GM21576 (cell line): Measurements from ENCODE around the gene MAFG.

ENCODE experiments used
- ATAC-seq: cut with Tn5 transposase; IDR thresholded peaks from one replicate; pipeline ENCODE4 v1.9.1; 2021; ENCODE audit warnings: mild to moderate bottlenecking, moderate library complexity; ENCODE audit not compliant: unreplicated experiment

Gene MAFG

DNA sequence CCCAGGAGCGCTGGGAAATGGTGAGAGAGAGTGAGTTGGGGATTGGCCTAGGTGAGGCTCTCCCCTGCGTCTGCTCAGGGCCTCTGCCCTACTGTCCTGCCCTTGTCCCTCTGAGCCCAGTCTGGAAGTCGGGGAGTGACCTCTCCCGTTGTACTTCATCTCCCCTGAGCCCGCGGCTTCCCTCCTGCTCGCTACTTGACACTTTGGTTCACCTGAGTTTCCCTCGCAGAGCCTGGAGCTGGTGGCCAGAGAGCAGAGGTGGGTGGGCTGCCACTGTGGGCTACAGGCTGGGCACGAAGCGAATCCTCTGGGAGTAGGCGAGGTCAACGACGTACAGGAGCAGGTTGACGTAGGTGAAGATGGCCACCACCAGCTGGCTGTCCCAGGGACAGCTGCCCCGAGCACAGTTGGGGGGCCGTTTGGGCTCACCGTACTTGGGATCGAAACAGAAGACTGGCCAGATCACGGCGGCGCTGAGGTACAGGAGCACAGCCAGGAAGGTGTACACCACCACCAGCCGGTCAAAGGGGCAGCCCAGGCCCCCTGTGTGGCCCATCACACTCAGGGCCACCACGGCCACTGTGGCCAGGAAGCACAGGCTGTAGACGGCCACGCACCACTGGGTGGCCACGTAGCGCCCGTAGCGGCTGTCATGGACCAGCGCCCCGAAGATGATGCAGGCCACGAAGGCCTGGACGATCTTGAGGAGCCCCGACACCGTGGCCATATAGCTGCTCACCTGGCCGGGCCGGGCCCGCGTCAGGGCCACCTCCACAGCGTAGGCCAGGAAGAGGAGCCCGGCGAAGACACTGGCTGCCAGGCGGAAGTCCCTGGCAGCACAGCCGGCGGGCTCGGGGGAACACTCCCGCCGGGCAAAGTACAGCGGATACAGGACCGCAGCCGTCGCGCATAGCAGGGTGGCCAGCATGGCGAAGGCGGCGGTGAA is 13.3 kb upstream of the MAFG start:
- no peak for ATAC-seq

DNA sequence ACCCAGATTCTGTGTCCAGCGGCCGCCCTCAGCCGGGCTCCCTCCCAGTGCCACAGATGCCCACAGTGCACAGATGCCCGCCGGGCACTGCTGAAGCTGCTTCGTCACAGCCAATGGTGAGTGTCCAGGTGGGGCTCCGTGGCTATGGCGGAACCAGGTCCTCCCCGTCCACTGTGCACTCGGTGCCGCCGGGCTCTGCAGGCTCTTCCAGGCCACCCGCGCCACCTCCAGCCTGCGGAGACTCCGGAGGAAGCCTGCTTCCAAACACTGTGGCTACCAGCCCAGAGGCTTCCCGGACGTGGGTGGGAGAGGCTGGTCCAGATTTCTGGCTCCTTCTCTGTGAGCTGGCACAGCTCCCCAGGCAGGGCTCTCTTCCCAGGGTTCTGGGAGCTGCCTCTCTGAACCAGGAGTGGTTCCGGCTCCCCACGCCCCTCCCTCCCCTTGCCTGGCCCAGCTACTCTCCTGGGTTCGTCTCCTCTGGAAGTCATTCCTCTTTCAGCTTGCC is 12.4 kb upstream of the MAFG start:
- no peak for ATAC-seq

DNA sequence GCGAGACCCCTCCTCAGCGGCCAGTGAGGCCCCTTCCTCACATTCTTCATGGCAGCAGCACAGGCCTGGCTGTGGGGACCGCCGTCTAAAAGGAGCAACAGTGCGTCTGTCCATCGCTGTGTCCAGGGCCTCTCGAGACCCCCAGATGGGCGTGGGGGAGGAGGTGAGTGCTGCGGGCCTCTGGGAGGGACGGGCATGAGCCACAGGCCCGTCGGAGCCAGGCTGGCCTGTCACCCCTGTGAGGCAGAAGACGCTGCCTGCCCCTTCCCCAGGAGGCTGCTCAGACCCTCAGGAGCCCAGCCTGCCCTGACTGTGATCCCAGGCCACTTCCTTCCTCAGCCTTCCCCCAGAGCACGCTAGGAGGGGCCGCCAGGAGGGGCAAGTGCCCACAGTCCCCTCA is 11.7 kb upstream of the MAFG start:
- no peak for ATAC-seq

DNA sequence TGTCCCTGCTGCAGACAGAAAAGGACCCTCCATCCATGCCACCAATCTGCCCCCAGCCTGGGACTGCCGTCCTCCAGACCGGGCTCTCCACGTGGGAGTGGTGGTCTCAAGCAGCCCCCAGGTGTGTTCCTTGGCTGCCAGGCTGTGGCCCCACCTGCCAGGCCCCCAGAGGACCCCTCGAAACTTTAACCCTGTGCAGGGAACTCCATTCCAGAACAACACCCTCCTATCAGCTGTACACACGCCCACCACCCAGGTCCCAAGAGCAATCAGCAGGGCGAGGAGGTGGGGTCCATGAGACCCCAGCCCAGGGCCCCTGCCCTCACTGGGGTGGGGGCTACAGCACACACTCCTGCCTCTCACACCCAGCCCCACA is 8.2 kb upstream of the MAFG start:
- no peak for ATAC-seq

DNA sequence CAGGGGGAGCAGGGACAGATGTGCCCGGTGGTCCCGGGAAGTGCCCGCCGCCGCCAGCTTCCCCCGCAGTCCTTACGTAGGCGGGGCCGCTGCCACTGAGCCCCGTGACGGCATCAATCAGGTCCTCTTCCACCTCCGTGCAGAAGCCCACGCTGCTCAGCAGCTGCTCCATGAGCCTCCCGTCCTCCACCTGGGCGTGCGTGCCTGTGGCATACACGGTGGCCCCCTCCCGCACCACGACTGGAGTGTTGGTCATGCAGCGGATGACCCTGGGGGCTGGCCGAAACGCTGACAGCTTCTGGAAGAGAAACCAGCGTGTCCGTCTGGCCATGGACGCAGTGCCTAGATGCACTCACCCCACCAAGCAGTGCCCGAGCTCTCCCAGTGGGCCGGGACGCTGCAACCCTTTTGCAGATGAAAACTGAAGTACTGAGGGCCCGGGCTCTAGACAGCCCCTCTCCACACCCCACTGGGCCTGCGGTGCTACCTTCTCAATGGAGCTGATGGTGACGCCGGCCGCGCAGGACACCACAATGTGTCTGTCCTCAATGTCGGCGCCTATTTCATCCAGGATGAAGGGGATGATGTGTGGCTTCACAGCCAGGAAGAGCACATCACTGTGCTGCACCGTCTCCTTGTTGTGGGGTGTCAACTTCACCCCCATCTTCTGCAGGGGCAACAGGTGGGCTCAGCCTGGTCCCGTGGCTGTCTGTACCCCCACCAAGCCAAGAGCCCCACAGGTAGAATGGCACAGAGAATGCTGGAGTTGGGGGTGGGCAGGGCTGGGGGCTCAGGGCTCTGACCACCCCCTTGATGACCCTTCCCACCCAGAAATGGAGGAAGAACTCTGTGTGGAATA is 7.5 kb upstream of the MAFG start:
- ATAC-seq = no peak

DNA sequence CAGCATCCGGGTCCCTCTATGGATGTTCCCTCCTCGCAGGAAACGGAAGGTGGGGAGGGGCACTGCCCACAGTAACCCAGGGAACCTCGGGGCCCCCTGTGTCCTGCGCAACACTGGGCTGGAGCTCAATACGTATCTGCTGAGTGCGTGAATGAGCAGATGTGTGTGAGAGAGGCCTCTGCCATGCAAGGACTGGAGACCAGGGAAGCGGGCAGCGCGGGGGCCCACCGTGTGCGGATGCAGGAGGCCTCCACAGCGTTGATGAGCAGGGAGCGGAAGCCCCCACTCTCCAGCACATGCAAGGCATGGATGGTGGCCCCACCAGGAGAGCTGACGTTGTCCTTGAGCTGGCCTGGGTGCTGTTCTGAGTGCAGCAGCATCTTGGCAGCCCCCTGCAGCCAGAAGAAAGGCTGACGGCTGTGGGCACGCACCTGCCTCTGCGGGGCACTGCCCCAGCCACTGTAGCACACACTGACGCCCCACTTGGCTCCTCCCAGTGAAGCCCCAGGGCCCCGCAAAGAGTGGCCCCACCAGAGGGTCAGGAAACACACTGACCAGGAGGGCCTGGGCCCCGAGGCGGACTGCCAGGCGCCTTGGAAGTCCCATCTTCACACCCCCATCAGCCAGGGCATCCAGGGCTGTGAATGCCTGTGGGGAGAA is 6.7 kb upstream of the MAFG start:
- no peak for ATAC-seq

DNA sequence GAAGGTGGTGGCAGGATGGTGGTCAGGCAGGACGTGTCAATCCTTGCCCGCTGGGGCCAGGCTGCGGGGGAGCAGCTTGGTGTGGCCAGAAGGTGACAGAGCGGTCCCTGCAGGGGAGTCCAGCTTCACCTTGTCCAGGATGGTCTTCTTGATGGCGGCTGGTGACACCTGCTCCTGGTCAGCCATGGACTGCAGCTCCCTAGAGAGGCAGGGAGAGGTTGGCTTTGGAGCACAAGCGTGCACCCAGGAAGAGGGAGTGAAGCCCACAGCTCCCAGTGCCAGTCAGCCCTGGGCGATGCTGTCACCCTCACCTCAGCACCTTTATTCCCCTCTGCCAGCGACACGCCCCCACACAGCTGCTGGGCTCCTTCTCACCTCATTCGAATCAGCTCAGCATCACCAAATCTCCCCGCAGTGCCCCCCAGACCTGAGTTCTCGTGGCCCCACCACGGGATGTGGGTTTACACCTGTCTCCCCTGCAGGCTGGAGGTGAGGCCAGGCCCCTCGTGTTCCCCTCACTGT is 5.7 kb upstream of the MAFG start:
- ATAC-seq = no peak

DNA sequence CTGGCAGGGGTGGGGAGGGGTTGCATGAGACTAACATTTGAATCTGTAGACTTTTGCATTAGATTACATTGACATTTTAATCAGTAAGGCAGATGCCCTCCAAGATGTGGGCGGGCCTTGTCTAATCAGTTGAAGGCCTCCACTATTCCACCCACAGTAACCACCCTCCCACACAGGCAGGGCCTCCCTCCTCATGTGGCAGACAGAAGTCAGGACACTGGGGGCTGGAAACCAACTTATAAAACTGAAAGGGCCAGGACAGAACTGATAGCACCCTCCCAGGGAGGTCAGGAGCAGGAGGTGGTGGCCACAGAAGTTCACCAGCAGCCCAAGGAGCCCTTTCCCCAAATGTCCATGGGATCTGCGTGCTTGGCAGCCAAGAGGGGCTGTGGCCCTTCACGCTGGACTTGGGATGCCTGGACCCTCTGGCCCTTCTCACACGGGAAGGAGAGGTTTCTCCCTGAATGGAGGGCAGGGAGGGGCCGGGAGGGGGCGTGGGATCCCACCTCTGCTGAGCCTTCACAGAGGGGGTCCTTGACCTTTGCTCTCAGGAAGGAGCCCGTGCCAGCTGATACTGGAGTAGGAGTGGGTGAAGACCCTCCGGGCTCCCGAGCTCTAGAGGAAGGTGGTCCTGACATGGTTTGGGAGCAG is 4.9 kb upstream of the MAFG start:
- ATAC-seq = no peak

DNA sequence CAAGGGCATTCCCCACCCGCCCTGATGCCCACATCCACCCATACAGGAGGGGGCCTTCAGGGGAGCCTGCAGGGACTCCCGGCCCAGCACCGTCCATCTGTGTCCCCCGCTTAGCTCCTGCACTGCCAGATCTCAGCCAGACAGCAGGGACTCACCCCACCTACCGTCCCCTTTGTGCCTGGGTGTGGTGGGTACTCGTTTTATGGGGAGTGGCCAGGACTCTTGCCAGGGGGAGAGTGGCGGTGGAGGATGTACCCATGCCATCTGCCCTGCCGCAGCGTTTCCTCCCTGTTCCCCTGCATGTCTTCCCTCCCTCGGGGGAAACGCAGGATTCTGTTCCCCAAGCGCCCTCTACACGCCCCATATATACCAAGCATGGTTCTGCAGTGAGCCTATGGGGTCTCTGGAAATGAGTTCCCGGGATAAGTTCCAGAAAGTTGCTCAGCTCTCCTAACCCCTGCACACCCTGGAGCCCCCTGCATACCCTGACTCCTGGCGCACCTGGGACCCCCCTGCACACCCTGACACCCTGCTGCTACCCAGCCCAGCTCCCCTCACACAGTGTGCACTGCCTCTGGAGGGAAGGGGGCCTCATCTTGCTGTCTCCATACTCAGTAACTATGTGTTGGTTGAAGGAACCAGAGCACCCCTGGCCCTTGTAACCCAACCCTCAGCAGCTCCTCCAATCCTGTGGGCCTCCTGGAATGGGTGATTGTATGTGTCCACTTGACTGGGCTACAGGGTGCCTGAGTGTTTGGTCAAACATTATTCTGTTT is 4.2 kb upstream of the MAFG start:
- no peak for ATAC-seq

DNA sequence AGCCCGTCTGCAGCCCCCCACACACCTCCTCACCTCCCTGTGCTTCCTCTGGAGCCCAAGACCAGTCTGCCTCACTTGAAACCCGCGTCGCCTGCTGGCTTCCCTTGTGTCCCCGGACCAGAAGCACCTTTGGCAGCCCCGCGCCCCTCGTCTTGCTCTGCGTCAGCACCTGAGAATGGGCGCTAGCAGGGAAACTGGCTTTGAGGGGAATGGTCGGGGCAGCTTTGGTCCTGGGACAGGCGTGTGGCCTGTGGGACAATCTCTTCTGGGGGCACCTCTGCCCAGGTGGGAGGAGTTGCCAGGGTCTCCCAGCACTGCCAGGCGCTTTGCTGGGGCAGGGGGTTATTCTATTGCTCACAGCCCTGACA is 3.6 kb upstream of the MAFG start:
- ATAC-seq = no peak

DNA sequence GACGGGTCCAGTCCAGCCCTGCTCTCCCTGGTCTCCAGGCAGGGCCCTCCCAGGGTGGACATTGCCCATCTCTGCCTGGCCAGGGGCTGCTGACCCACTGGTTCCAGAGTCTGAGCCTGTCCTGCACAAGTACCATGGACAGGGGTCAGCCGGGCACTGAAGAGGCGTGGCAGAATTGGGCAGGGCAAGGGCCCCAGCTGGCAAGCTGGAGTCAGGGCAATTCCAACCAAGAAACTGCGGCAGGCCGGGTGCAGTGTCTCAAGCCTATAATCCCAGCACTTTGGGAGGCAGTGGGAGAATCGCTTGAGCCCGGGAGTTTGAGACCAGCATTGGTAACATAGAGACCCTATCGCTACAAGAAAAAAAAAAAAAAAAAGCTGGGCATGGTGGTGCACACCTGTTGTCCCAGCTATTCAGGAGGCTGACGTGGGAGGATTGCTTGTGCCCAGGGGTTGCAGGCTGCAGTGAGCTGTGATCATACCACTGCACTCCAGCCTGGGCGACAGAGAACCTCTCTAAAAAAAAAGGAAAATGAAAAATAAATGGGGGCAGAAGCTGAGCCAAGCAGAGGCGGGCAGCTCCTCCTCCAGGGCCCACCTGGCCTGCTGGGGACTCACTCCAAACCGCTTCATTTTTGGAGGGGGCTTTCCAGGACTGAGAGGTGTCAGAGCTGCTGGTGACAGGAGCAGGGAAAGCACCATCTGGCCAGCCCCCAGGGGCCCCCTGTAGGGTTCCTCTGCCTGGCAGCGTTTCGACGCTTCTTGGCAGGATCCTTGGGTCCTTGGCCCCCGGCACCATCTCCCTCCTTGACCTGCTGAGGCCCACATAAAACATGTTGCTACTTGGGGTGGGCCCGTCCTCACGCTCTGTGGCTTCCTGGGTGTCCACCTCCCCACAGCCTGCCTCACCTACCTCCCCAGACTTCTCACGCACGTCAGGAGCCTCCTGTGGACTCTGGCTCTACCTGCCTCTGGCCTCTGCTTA is 2.9 kb upstream of the MAFG start:
- ATAC-seq = no peak

DNA sequence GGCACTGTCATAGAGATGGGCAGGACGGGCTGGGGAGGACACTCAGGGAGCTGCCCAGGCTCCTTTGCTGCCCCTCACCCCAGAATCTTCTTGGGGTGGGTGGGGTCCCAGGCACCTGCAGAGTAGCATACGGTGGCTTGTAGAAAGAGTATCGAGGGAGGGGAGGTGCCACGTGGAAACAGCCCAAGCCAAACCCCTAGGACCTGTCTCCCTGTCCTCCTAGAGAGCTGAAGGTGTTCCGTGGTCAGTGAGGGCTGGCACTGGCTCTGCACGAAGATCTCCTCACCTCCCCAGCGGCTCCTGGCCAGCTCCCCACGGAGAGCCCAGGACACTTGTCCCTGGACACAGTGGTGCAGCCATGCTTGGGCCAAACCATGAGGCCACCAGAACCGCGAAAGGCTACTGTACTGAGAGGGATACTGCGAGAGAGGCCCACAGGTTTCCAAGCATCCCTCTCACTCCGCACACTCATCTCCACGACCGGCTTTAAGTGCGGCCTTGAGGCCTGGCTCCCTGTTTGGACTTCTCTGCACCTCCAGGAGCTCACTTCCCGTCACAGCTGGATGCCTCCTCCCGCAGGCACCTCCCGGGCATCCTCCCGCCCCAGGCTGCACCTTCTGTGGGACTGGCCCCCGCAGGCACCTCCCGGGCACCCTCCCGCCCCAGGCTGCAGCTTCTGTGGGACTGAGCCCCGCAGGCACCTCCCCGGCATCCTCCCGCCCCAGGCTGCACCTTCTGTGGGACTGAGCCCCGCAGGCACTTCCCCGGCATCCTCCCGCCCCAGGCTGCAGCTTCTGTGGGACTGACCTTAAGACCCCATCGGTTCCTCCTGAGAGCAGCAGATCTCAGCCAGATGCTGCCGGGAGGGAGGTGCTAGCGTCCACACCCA is 2.0 kb upstream of the MAFG start:
- ATAC-seq = no peak

DNA sequence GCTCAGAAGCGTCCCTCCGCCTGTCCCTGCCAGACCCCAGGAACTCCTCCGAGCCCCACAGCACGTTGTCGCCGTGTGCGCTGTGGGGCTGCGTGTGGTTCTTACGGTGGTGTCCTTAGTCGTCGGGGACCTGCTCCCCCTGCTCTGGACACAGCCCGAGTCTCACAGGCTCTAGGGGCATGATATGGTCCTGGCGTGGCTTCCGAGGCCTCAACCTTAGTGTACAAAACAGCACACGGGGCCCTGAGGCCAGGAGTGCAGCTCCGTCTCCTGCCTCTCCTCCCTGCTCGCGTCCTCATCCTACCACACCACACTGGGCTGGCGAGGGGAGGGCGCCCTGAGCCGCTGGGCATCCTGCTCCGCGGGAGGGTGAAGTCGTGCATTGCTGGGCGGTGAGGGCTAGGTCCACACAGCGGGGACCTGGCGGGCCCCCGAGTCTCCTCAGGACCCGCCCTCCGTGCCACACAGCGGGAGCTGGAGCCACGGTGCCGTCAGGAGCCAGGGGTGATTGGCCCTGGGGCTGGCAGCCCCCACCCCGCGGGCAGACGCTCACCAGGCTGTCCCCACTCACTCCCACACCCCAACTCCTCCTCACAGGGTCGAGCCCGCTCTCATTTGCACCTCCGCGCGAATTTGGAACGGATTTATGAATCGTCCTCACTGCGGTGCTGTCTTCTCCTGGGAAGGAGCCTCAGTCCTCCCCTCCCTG is 1.2 kb upstream of the MAFG start:
- no peak for ATAC-seq

DNA sequence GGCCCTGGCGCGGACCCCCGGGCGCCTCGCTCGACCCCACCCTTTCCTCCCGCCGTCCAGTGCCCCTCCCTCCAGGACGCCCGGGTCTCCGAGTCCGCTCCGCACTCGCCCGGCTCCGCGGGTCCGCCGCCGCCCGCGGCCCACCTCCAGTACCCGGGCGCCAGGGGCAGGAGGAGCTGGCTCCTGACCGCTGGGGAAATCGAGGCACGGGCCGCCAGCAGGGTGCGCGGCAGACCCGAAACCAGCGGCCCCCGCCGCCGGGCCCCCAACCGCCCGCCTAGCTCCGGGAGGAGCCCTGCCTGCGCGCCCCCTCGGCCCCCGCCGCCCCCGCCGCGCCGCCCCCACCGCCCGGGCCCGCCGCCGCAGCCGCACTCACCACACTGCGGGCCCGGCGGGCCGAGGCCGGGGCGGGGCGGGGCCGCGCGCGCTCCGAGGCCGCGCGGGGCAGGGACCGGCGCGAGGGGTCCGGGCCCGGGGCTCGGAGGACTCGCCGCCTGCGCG is 333 bp downstream of the MAFG start:
- ATAC-seq = no peak

DNA sequence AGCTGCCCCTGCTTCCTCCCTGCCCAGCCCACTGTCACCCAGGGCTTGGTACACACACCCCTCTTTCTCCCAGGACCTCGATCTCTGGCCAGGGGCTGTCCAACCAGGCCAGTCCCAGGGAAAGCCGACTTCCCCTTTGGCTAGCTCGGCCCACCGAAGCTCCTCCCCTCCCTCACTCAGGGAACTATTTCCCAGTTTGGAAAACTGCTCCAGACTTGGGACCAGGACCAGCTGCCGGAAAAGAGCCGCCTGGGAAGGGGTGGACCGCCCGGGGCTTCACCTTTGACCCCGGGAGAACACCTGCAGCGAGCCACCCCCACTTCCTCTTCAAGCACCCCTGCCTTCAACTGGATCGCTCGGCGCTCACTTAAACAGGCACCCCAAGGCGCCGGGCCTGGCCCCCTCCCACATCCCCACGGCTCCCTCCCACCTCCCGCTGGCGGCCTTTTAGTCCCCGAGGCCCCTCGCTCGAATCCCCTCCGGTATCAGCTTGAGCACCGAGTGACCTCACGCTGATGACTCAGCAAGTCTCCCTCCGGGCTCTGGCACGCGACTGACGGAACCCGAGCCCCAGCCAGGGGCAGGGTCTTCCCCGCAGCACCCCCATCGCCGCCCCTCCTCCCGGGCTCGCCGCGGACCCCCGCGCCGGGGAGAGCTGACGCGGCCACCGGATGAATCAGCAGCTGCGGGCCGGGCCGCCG is 934 bp downstream of the MAFG start:
- ATAC-seq = no peak

DNA sequence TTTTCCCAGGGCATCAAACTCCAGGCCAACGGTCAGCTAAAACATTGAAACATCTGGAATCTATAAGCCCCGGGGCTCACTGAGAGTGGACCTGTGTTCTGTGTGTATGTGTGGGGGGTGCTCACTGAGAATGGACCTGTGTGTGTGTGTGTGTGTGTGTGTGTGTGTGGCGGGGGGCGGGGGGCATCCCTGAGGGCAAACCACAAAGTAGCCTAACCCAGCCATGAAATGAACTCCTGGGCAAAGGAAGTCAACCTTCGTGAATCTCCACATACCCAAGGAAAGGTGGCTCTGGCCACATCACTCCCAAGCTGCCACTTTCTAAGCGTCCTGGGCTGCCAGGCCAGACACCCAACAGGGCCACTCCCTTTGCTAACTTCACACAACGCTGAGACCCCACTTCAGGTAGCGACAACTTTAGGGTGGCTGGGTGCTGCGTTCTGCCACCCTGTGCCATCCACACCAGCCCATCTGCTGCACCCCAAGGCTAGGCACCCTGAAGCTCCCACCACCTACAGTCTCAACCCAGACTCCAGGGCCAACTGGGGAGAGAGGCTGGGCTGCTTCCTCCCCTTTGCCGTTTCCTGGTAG is 1.6 kb downstream of the MAFG start:
- no peak for ATAC-seq
